ENCODE measurements around the gene KRTAP10-9.
"Not testable (repeated sequence)": the region's sequence is repeated elsewhere in the genome, so short reads cannot be mapped to it uniquely, and the experiment has no call there.

KRTAP10-9 gene

GRCh38 chr21:44589586-44590305 is 37.1 kb upstream of the KRTAP10-9 start:
- H3K9me3 ChIP-seq (ENCODE audit: control insufficient read depth, insufficient read depth, low read length), result no peaks in the 10 kb centered on the region
- no peaks in the 10 kb centered on the region for H3K27me3 ChIP-seq (ENCODE audit: control insufficient read depth, insufficient read depth, low read length)
- H3K4me3 ChIP-seq (ENCODE audit: low read depth, low read length), result no peak overlapping the region
- no peak overlapping the region for H3K9ac ChIP-seq (ENCODE audit: low read depth, low read length)
- no peaks in the 10 kb centered on the region for H3K36me3 ChIP-seq (ENCODE audit: control insufficient read depth, insufficient read depth, low read length)
- H3K4me1 ChIP-seq (ENCODE audit: control insufficient read depth, insufficient read depth, low read length), result peaks cover 5% of the 10 kb centered on the region

- H3K9me3 ChIP-seq (ENCODE audit: control insufficient read depth, insufficient read depth, low read length), result no peaks in the 10 kb centered on the region
- no peak overlapping the region for H3K9ac ChIP-seq (ENCODE audit: low read depth, low read length)
- no peak overlapping the region for H3K4me3 ChIP-seq (ENCODE audit: low read depth, low read length)
- H3K36me3 ChIP-seq (ENCODE audit: control insufficient read depth, insufficient read depth, low read length), result no peaks in the 10 kb centered on the region
- H3K27me3 ChIP-seq (ENCODE audit: control insufficient read depth, insufficient read depth, low read length), result no peaks in the 10 kb centered on the region
- peaks cover 5% of the 10 kb centered on the region for H3K4me1 ChIP-seq (ENCODE audit: control insufficient read depth, insufficient read depth, low read length)
These were observed 36.6 kb upstream of the KRTAP10-9 start for GRCh38 chr21:44590311-44590721.

- not testable (repeated sequence) for H3K9me3 ChIP-seq (ENCODE audit: control insufficient read depth, insufficient read depth, low read length); H3K27me3 ChIP-seq (ENCODE audit: control insufficient read depth, insufficient read depth, low read length); H3K4me3 ChIP-seq (ENCODE audit: low read depth, low read length); H3K4me1 ChIP-seq (ENCODE audit: control insufficient read depth, insufficient read depth, low read length); H3K9ac ChIP-seq (ENCODE audit: low read depth, low read length); H3K36me3 ChIP-seq (ENCODE audit: control insufficient read depth, insufficient read depth, low read length)
These were observed 35.7 kb upstream of the KRTAP10-9 start for GRCh38 chr21:44590897-44591800.

- H3K4me1 ChIP-seq (ENCODE audit: control insufficient read depth, insufficient read depth, low read length); H3K9me3 ChIP-seq (ENCODE audit: control insufficient read depth, insufficient read depth, low read length); H3K27me3 ChIP-seq (ENCODE audit: control insufficient read depth, insufficient read depth, low read length); H3K36me3 ChIP-seq (ENCODE audit: control insufficient read depth, insufficient read depth, low read length); H3K9ac ChIP-seq (ENCODE audit: low read depth, low read length); H3K4me3 ChIP-seq (ENCODE audit: low read depth, low read length): not testable (repeated sequence)
These were observed 35.1 kb upstream of the KRTAP10-9 start for GRCh38 chr21:44591801-44592130.

GRCh38 chr21:44592446-44593311 is 34.2 kb upstream of the KRTAP10-9 start, which contains the start of gene KRTAP10-6:
TSS of gene KRTAP10-6 (minus strand) at chr21:44592505. CDS start at chr21:44592484, 21 bp downstream.
- H3K9ac ChIP-seq (ENCODE audit: low read depth, low read length), result no peak within 1 kb of the TSS
- H3K27me3 ChIP-seq (ENCODE audit: control insufficient read depth, insufficient read depth, low read length), result no peaks in the 10 kb centered on the region
- H3K36me3 ChIP-seq (ENCODE audit: control insufficient read depth, insufficient read depth, low read length), result no peaks in the 10 kb centered on the region
- H3K4me3 ChIP-seq (ENCODE audit: low read depth, low read length), result no peak within 1 kb of the TSS
- H3K9me3 ChIP-seq (ENCODE audit: control insufficient read depth, insufficient read depth, low read length), result no peaks in the 10 kb centered on the region
- H3K4me1 ChIP-seq (ENCODE audit: control insufficient read depth, insufficient read depth, low read length), result peaks cover 5% of the 10 kb centered on the region

- no peak overlapping the region for H3K9ac ChIP-seq (ENCODE audit: low read depth, low read length)
- H3K4me3 ChIP-seq (ENCODE audit: low read depth, low read length), result no peak overlapping the region
- H3K36me3 ChIP-seq (ENCODE audit: control insufficient read depth, insufficient read depth, low read length), result no peaks in the 10 kb centered on the region
- H3K4me1 ChIP-seq (ENCODE audit: control insufficient read depth, insufficient read depth, low read length), result peaks cover 8% of the 10 kb centered on the region
- H3K27me3 ChIP-seq (ENCODE audit: control insufficient read depth, insufficient read depth, low read length), result no peaks in the 10 kb centered on the region
- H3K9me3 ChIP-seq (ENCODE audit: control insufficient read depth, insufficient read depth, low read length), result no peaks in the 10 kb centered on the region
These were observed 33.1 kb upstream of the KRTAP10-9 start for GRCh38 chr21:44593598-44594405.

GRCh38 chr21:44594406-44594916 is 32.4 kb upstream of the KRTAP10-9 start:
- H3K36me3 ChIP-seq (ENCODE audit: control insufficient read depth, insufficient read depth, low read length), result no peaks in the 10 kb centered on the region
- no peak overlapping the region for H3K4me3 ChIP-seq (ENCODE audit: low read depth, low read length)
- H3K4me1 ChIP-seq (ENCODE audit: control insufficient read depth, insufficient read depth, low read length), result peaks cover 8% of the 10 kb centered on the region
- no peaks in the 10 kb centered on the region for H3K27me3 ChIP-seq (ENCODE audit: control insufficient read depth, insufficient read depth, low read length)
- no peak overlapping the region for H3K9ac ChIP-seq (ENCODE audit: low read depth, low read length)
- H3K9me3 ChIP-seq (ENCODE audit: control insufficient read depth, insufficient read depth, low read length), result no peaks in the 10 kb centered on the region

- peaks cover 8% of the 10 kb centered on the region for H3K4me1 ChIP-seq (ENCODE audit: control insufficient read depth, insufficient read depth, low read length)
- no peaks in the 10 kb centered on the region for H3K9me3 ChIP-seq (ENCODE audit: control insufficient read depth, insufficient read depth, low read length)
- no peak overlapping the region for H3K4me3 ChIP-seq (ENCODE audit: low read depth, low read length)
- H3K36me3 ChIP-seq (ENCODE audit: control insufficient read depth, insufficient read depth, low read length), result no peaks in the 10 kb centered on the region
- H3K27me3 ChIP-seq (ENCODE audit: control insufficient read depth, insufficient read depth, low read length), result no peaks in the 10 kb centered on the region
- no peak overlapping the region for H3K9ac ChIP-seq (ENCODE audit: low read depth, low read length)
These were observed 31.4 kb upstream of the KRTAP10-9 start for GRCh38 chr21:44595524-44595923.

GRCh38 chr21:44596068-44596725 is 30.7 kb upstream of the KRTAP10-9 start:
- H3K36me3 ChIP-seq (ENCODE audit: control insufficient read depth, insufficient read depth, low read length), result no peaks in the 10 kb centered on the region
- H3K4me3 ChIP-seq (ENCODE audit: low read depth, low read length), result no peak overlapping the region
- no peaks in the 10 kb centered on the region for H3K9me3 ChIP-seq (ENCODE audit: control insufficient read depth, insufficient read depth, low read length)
- peaks cover 8% of the 10 kb centered on the region for H3K4me1 ChIP-seq (ENCODE audit: control insufficient read depth, insufficient read depth, low read length)
- no peaks in the 10 kb centered on the region for H3K27me3 ChIP-seq (ENCODE audit: control insufficient read depth, insufficient read depth, low read length)
- H3K9ac ChIP-seq (ENCODE audit: low read depth, low read length), result no peak overlapping the region

GRCh38 chr21:44598061-44598460 is 28.8 kb upstream of the KRTAP10-9 start:
- Histone ChIP-seq H3K9ac (ENCODE audit: low read depth, low read length) (no peak overlapping the region), H3K27me3 (ENCODE audit: control insufficient read depth, insufficient read depth, low read length) (no peaks in the 10 kb centered on the region), H3K4me1 (ENCODE audit: control insufficient read depth, insufficient read depth, low read length) (peaks cover 6% of the 10 kb centered on the region)

More at GRCh38 chr21:44598061-44598460, 28.8 kb upstream of the KRTAP10-9 start:
- H3K4me3 ChIP-seq (ENCODE audit: low read depth, low read length), result no peak overlapping the region
- H3K36me3 ChIP-seq (ENCODE audit: control insufficient read depth, insufficient read depth, low read length), result no peaks in the 10 kb centered on the region
- H3K9me3 ChIP-seq (ENCODE audit: control insufficient read depth, insufficient read depth, low read length), result no peaks in the 10 kb centered on the region
